GM18909 (cell line): ENCODE results near the gene IGSF11.

Experiments
- ATAC-seq: cut with Tn5 transposase; IDR thresholded peaks from one replicate; pipeline ENCODE4 v1.9.1; 2021; ENCODE audit warnings: mild to moderate bottlenecking; ENCODE audit not compliant: unreplicated experiment, poor library complexity

The IGSF11 gene

GRCh38 chr3:118955914-118956556 lies 78.6 kb downstream of the IGSF11 start:
- ATAC-seq: no peak

GRCh38 chr3:118951089-118951488 lies 83.6 kb downstream of the IGSF11 start:
- ATAC-seq: no peak

GRCh38 chr3:118949113-118949760 lies 85.4 kb downstream of the IGSF11 start:
- no peak for ATAC-seq

- ATAC-seq: no peak
Measured at GRCh38 chr3:118948146-118948545, 86.5 kb downstream of the IGSF11 start.

- no peak for ATAC-seq
Measured at GRCh38 chr3:118946449-118946848, 88.2 kb downstream of the IGSF11 start.

GRCh38 chr3:118945834-118946233 lies 88.8 kb downstream of the IGSF11 start:
- ATAC-seq: no peak

- ATAC-seq: no peak
Measured at GRCh38 chr3:118943597-118943996, 91.0 kb downstream of the IGSF11 start.

GRCh38 chr3:118942671-118943070 lies 92.0 kb downstream of the IGSF11 start:
- no peak for ATAC-seq

GRCh38 chr3:118942195-118942594 lies 92.5 kb downstream of the IGSF11 start:
- ATAC-seq: no peak

- ATAC-seq: no peak
Measured at GRCh38 chr3:118941236-118941635, 93.4 kb downstream of the IGSF11 start.

- ATAC-seq: no peak
Measured at GRCh38 chr3:118938183-118938961, 96.3 kb downstream of the IGSF11 start.

GRCh38 chr3:118936811-118937210 lies 97.8 kb downstream of the IGSF11 start:
- no peak for ATAC-seq

- ATAC-seq: no peak
Measured at GRCh38 chr3:118932822-118933558, 101.7 kb downstream of the IGSF11 start.

GRCh38 chr3:118931996-118932395 lies 102.7 kb downstream of the IGSF11 start:
- ATAC-seq: no peak

- ATAC-seq: no peak
Measured at GRCh38 chr3:118927449-118927848, 107.2 kb downstream of the IGSF11 start.

- ATAC-seq: no peak
Measured at GRCh38 chr3:118912188-118912587, 122.5 kb downstream of the IGSF11 start.

- no peak for ATAC-seq
Measured at GRCh38 chr3:118910332-118910731, 124.3 kb downstream of the IGSF11 start.

- no peak for ATAC-seq
Measured at GRCh38 chr3:118909763-118910162, 124.9 kb downstream of the IGSF11 start.

- no peak for ATAC-seq
Measured at GRCh38 chr3:118907909-118908308, 126.7 kb downstream of the IGSF11 start.

GRCh38 chr3:118900737-118901525 lies 133.7 kb downstream of the IGSF11 start:
- ATAC-seq: no peak
